OCI-LY3 (cell line): ENCODE results near the gene FOXL1.
A peak's percentile ranks its signal among the peaks of the same experiment; 100 is the strongest.

Experiments used
- H2AFZ ChIP-seq: fragments of 200-600, 300-600 bp; shearing (Covaris generic); 2 replicates; pipeline ENCODE4 v1.6.0; 2014; ENCODE audit warnings: antibody characterized with exemption, low read depth, low read length
- H3K27ac ChIP-seq: fragments of 200-600, 300-600 bp; sonication (generic); 2 replicates; pipeline ENCODE4 v1.5.1; 2014; ENCODE audit warnings: mild to moderate bottlenecking, low read length, moderate library complexity, mixed read lengths
- H3K27me3 ChIP-seq: fragments of 200-600, 300-600 bp; sonication (generic); 2 replicates; pipeline ENCODE4 v1.6.1; 2014; ENCODE audit warnings: low read depth, low read length, mixed read lengths
- H3K36me3 ChIP-seq: fragments of 200-600, 300-600 bp; sonication (generic); replicated peaks from 2 replicates; pipeline ENCODE3; 2014; ENCODE audit warnings: low read depth, low read length, mixed read lengths
- H3K4me1 ChIP-seq: fragments of 300-600, 200-600 bp; sonication (generic); 2 replicates; pipeline ENCODE4 v1.6.1; 2014; ENCODE audit warnings: low read length, mixed read lengths
- H3K4me2 ChIP-seq: fragments of 200-600, 300-600 bp; sonication (generic); 2 replicates; pipeline ENCODE4 v1.6.1; 2014; ENCODE audit warnings: low read length, mixed read lengths
- H3K4me3 ChIP-seq: fragments of 300-600, 200-600 bp; sonication (generic); 2 replicates; pipeline ENCODE4 v1.5.1; 2014; ENCODE audit warnings: antibody characterized with exemption, mild to moderate bottlenecking, low read length, moderate library complexity
- H3K79me2 ChIP-seq: fragments of 300-600, 200-600 bp; shearing (Covaris generic); 2 replicates; pipeline ENCODE4 v1.6.1; 2014; ENCODE audit warnings: mild to moderate bottlenecking, low read length, mixed read lengths
- H3K9ac ChIP-seq: fragments of 300-600, 200-600 bp; shearing (Covaris generic); 2 replicates; pipeline ENCODE4 v1.6.0; 2014; ENCODE audit warnings: mild to moderate bottlenecking, low read length, moderate library complexity
- H3K9me3 ChIP-seq: fragments of 200-600, 300-600 bp; shearing (Covaris generic); 2 replicates; pipeline ENCODE4 v1.6.1; 2014; ENCODE audit warnings: low read length, mixed read lengths; ENCODE audit not compliant: insufficient read depth
- H4K20me1 ChIP-seq: fragments of 200-600, 300-600 bp; sonication (generic); 2 replicates; pipeline ENCODE4 v1.6.1; 2016; ENCODE audit warnings: low read length, mixed read lengths; ENCODE audit not compliant: insufficient read depth
- CTCF ChIP-seq: fragments of 200-600, 300-600 bp; sonication (generic); IDR thresholded peaks from 2 replicates; pipeline ENCODE4 v1.5.1; 2014; ENCODE audit warnings: antibody characterized with exemption, low read length, low read depth
- EZH2phosphoT487 ChIP-seq: fragments of 200-600 bp; shearing (Covaris generic); IDR thresholded peaks from 2 replicates; pipeline ENCODE4 v1.6.1; 2018; ENCODE audit warnings: antibody characterized with exemption, mixed run types, low read depth

The FOXL1 gene

GRCh38 chr16:86602521-86602920, 24.2 kb downstream of the FOXL1 start:
- Histone ChIP-seq H3K4me3 (no peak overlapping the region), H3K27me3 (no peaks in the 10 kb centered on the region), H3K36me3 (no peaks in the 10 kb centered on the region), H3K79me2 (no peaks in the 10 kb centered on the region), H3K4me2 (no peak overlapping the region), H4K20me1 (no peaks in the 10 kb centered on the region), H3K4me1 (no peaks in the 10 kb centered on the region), H3K27ac (no peak overlapping the region), H3K9ac (no peak overlapping the region), H2AFZ (no peak overlapping the region), H3K9me3 (no peaks in the 10 kb centered on the region)
- TF ChIP-seq CTCF (no peak), EZH2phosphoT487 (no peak)

GRCh38 chr16:86604436-86605193, 26.3 kb downstream of the FOXL1 start:
- H3K36me3 ChIP-seq, result no peaks in the 10 kb centered on the region
- H3K27ac ChIP-seq, result no peak overlapping the region
- no peak overlapping the region for H3K9ac ChIP-seq
- H3K4me3 ChIP-seq, result peak overlapping the region; percentile 52
- H3K4me2 ChIP-seq, result peak overlapping the region; percentile 34
- H4K20me1 ChIP-seq, result no peaks in the 10 kb centered on the region
- TF ChIP-seq CTCF, result no peak
- no peaks in the 10 kb centered on the region for H3K9me3 ChIP-seq
- no peaks in the 10 kb centered on the region for H3K27me3 ChIP-seq
- H3K4me1 ChIP-seq, result no peaks in the 10 kb centered on the region
- peak overlapping the region; percentile 64; the same call in 1 of the 2 replicates for H2AFZ ChIP-seq
- no peaks in the 10 kb centered on the region for H3K79me2 ChIP-seq

GRCh38 chr16:86605950-86606349, 27.6 kb downstream of the FOXL1 start:
- no peak overlapping the region for H3K4me2 ChIP-seq
- no peak overlapping the region for H3K27ac ChIP-seq
- TF ChIP-seq CTCF, result no peak
- H3K79me2 ChIP-seq, result no peaks in the 10 kb centered on the region
- no peaks in the 10 kb centered on the region for H4K20me1 ChIP-seq
- H3K4me3 ChIP-seq, result no peak overlapping the region
- H3K9me3 ChIP-seq, result no peaks in the 10 kb centered on the region
- H3K27me3 ChIP-seq, result no peaks in the 10 kb centered on the region
- H2AFZ ChIP-seq, result no peak overlapping the region
- H3K4me1 ChIP-seq, result no peaks in the 10 kb centered on the region
- H3K9ac ChIP-seq, result no peak overlapping the region
- no peaks in the 10 kb centered on the region for H3K36me3 ChIP-seq

GRCh38 chr16:86608301-86608747, 30.0 kb downstream of the FOXL1 start:
- Histone ChIP-seq H3K27ac (no peak overlapping the region), H3K4me1 (no peaks in the 10 kb centered on the region), H3K4me2 (no peak overlapping the region), H3K36me3 (no peaks in the 10 kb centered on the region), H3K4me3 (no peak overlapping the region), H4K20me1 (no peaks in the 10 kb centered on the region), H3K9ac (no peak overlapping the region), H3K79me2 (no peaks in the 10 kb centered on the region), H3K27me3 (peaks cover 9% of the 10 kb centered on the region), H2AFZ (no peak overlapping the region), H3K9me3 (no peaks in the 10 kb centered on the region)
- TF ChIP-seq EZH2phosphoT487 (no peak), CTCF (no peak)
